GM12878 (cell line): ENCODE data around the gene CS. TPM values are rescaled to one million over a fixed set of nuclear protein-coding genes. Genes with fewer than 3 reads are reported as not detected.

Experiments
- ASH2L ChIP-seq: fragments of 300-600, 200-600 bp; sonication (generic); IDR thresholded peaks from 2 replicates; pipeline ENCODE4 v1.6.1; 2017; ENCODE audit warnings: low read depth, mild to moderate bottlenecking, borderline replicate concordance
- BHLHE40 ChIP-seq, 2 experiments: fragments of 450-650 bp in 1 of 2; IDR thresholded peaks; 2 replicates each; pipeline ENCODE4 v1.6.1; 2011 to 2017; ENCODE audit warnings: low read depth in 2 of 2, borderline replicate concordance in 1 of 2, improper control_type of control experiment in 1 of 2, low read length in 1 of 2, mild to moderate bottlenecking in 1 of 2
- DPF2 ChIP-seq: fragments of 450-650 bp; IDR thresholded peaks from 2 replicates; pipeline ENCODE4 v1.6.1; 2017; ENCODE audit warnings: mild to moderate bottlenecking
- GABPA ChIP-seq: IDR thresholded peaks from 2 replicates; pipeline ENCODE4 v1.6.1; 2014; ENCODE audit warnings: antibody characterized with exemption, low read depth, mild to moderate bottlenecking, inconsistent platforms
- GATAD2B ChIP-seq: fragments of 450-650 bp; conservative IDR thresholded peaks from 2 replicates; pipeline ENCODE4 v1.6.1; 2017; ENCODE audit warnings: low read depth, mild to moderate bottlenecking, moderate library complexity
- POLR2A ChIP-seq: IDR thresholded peaks from 2 replicates; pipeline ENCODE4 v1.6.1; 2011; ENCODE audit warnings: low read depth, mild to moderate bottlenecking, low read length
- POLR2AphosphoS2 ChIP-seq: IDR thresholded peaks from 2 replicates; pipeline ENCODE4 v1.6.1; 2011; ENCODE audit warnings: low read depth, mild to moderate bottlenecking, low read length, improper control_type of control experiment, moderate library complexity
- RELA ChIP-seq: fragments of 450-650 bp; IDR thresholded peaks from 2 replicates; pipeline ENCODE4 v1.8.0; 2014; ENCODE audit warnings: borderline replicate concordance; ENCODE audit not compliant: partially characterized antibody
- SIX5 ChIP-seq: IDR thresholded peaks from 2 replicates; pipeline ENCODE4 v1.6.1; 2011; ENCODE audit warnings: mild to moderate bottlenecking, low read depth, low read length, moderate library complexity; ENCODE audit not compliant: severe bottlenecking
- SPI1 ChIP-seq: IDR thresholded peaks from 2 replicates; pipeline ENCODE4 v1.6.1; 2011; ENCODE audit warnings: low read depth, mild to moderate bottlenecking, low read length, moderate library complexity, borderline replicate concordance; ENCODE audit not compliant: insufficient read depth
- SREBF1 ChIP-seq: IDR thresholded peaks from 2 replicates; pipeline ENCODE4 v1.6.1; 2012; ENCODE audit warnings: mild to moderate bottlenecking, low read length
- polyA plus RNA-seq, 11 experiments: library from polyadenylated mRNA; depleted of rRNA in 4 of 11; unstranded in 6 of 11; stranded (reverse) in 5 of 11; fragments of >200 nt; fragmentation: Nextera tagmentation in 4 of 11; fragmentation: Illumina TruSeq in 1 of 11; extraction: Ambion mirVana in 4 of 11; extraction: Trizol in 1 of 11; gene quantifications; 1 replicate in 1 of 11; 2 replicates in 10 of 11; pipeline versions ENCODE4 v1.2.1 to v1.2.3, GENCODE V29; 2011 to 2016; ENCODE audit warnings: inconsistent platforms in 2 of 11, missing spikeins in 2 of 11, low read depth in 1 of 11
- total RNA-seq, 4 experiments: library from RNA; depleted of rRNA in 3 of 4; stranded (reverse); fragments of >200 nt in 3 of 4; fragmentation: Illumina TruSeq in 1 of 4; extraction: Trizol in 1 of 4; gene quantifications; 2 replicates each; pipeline versions ENCODE4 v1.2.1 to v1.2.3, GENCODE V29; 2013 to 2021
- TF ChIP-seq, protein P1 (sequence below): fragments of 450-650 bp; IDR thresholded peaks from 2 replicates; pipeline ENCODE4 v1.6.1; 2017; ENCODE audit warnings: mild to moderate bottlenecking, moderate library complexity
- TF ChIP-seq, protein P2 (sequence below): IDR thresholded peaks from 2 replicates; pipeline ENCODE4 v1.6.1; 2012; ENCODE audit warnings: low read depth, low read length, improper control_type of control experiment

Gene CS
- total and polyA plus RNA-seq, 10 of the 15 experiments (the other 5 are each of a cell fraction or from before 2014, with no cell fraction given), result 64.9 to 276 (median 139) TPM

DNA sequence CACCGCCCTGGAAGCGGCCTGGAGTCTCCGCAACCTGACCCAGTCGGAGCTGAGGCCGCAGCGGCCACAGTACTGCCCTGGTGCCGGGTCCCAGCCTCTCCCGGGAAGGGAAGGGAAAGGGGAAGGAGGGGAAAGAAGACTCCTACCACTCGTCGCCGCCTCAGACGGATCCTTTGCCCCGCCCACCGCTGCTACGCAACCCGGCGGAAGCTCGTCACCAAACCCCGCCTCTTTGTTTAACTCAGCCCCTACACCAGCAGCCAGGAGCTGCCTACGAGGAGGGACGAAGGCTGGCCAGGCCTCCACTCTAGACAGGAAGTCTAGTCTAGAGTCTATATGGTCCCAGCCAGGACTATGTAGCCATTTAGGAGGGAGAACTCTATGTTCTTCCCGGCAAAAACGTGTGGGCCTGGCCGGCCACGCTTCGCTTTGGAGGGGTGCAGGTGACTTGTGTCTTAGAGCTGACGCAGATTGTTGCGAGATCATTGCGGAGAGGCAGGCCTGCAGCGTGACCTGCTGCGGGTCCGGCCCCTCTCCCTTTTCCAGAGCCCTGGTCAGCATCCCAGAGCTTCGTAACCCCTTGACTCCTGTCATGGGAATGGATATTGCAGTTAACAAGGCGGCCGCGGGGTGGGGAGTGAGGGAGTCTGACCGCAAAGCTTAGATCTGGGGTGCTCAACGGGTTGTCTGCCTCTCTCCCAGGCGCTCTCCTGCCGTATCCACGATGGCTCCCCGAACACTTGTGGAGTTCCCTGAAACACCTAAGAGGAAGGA, 78.2 kb downstream of the CS start, which contains the start of gene RNF41 (continued):
- TF ChIP-seq, protein P1, sequence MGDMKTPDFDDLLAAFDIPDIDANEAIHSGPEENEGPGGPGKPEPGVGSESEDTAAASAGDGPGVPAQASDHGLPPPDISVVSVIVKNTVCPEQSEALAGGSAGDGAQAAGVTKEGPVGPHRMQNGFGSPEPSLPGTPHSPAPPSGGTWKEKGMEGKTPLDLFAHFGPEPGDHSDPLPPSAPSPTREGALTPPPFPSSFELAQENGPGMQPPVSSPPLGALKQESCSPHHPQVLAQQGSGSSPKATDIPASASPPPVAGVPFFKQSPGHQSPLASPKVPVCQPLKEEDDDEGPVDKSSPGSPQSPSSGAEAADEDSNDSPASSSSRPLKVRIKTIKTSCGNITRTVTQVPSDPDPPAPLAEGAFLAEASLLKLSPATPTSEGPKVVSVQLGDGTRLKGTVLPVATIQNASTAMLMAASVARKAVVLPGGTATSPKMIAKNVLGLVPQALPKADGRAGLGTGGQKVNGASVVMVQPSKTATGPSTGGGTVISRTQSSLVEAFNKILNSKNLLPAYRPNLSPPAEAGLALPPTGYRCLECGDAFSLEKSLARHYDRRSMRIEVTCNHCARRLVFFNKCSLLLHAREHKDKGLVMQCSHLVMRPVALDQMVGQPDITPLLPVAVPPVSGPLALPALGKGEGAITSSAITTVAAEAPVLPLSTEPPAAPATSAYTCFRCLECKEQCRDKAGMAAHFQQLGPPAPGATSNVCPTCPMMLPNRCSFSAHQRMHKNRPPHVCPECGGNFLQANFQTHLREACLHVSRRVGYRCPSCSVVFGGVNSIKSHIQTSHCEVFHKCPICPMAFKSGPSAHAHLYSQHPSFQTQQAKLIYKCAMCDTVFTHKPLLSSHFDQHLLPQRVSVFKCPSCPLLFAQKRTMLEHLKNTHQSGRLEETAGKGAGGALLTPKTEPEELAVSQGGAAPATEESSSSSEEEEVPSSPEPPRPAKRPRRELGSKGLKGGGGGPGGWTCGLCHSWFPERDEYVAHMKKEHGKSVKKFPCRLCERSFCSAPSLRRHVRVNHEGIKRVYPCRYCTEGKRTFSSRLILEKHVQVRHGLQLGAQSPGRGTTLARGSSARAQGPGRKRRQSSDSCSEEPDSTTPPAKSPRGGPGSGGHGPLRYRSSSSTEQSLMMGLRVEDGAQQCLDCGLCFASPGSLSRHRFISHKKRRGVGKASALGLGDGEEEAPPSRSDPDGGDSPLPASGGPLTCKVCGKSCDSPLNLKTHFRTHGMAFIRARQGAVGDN, result peak; percentile 49; the same call in 1 of the 2 replicates
- TF ChIP-seq SPI1 (0 out of 2 replicates have a peak, but pooled peaks have one; percentile 16), POLR2AphosphoS2 (0 out of 2 replicates have a peak, but pooled peaks have one; percentile 48), BHLHE40 (IDR thresholded peaks at IDR 0.05; ENCODE audit: borderline replicate concordance in 1 of 2, low read depth in 2 of 2, low read length in 1 of 2) (peak; percentile 22 to 48; a peak in 2 of 4 replicates), GATAD2B (0 out of 2 replicates have a peak, but pooled peaks have one; percentile 49), POLR2A (peak; percentile 91), ASH2L (no peak), SIX5 (peak; percentile 6), DPF2 (0 out of 2 replicates have a peak, but pooled peaks have one; percentile 7), SREBF1 (no peak), GABPA (peak; percentile 80), RELA (no peak)
- TF ChIP-seq, protein P2, sequence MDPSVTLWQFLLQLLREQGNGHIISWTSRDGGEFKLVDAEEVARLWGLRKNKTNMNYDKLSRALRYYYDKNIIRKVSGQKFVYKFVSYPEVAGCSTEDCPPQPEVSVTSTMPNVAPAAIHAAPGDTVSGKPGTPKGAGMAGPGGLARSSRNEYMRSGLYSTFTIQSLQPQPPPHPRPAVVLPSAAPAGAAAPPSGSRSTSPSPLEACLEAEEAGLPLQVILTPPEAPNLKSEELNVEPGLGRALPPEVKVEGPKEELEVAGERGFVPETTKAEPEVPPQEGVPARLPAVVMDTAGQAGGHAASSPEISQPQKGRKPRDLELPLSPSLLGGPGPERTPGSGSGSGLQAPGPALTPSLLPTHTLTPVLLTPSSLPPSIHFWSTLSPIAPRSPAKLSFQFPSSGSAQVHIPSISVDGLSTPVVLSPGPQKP, result no peak

Other genes starting within 250 kb of the CS start
Only the 7 nearest of the 23 such genes appear.
- gene ANKRD52, start 41.9 kb downstream of the CS start, total RNA-seq (2014; rRNA removed), result 7.9 and 8.1 TPM in 2 replicates
- gene ANKRD52, start 41.9 kb downstream of the CS start, total RNA-seq (2014; rRNA removed; fragmentation: Illumina TruSeq; extraction: Trizol), result 6.3 and 7.5 TPM in 2 replicates
- 49.7 and 52.3 TPM in 2 replicates for gene ANKRD52, start 41.9 kb downstream of the CS start, total RNA-seq (2021)
- gene ANKRD52, start 41.9 kb downstream of the CS start, polyA plus RNA-seq (2011; rRNA removed), result 4.7 and 11.7 TPM in 2 replicates
- gene ANKRD52, start 41.9 kb downstream of the CS start, polyA plus RNA-seq (2014; fragmentation: Illumina TruSeq; extraction: Trizol), result 17.7 and 24.0 TPM in 2 replicates
- gene ANKRD52, start 41.9 kb downstream of the CS start, polyA plus RNA-seq (2014; fragmentation: Nextera tagmentation; extraction: Ambion mirVana), result 1 to 10 TPM in 1 of 2 experiments, under 1 TPM in 1; 0.90 to 1.2 TPM
- gene ANKRD52, start 41.9 kb downstream of the CS start, polyA plus RNA-seq (2014; rRNA removed), result 20.6 and 23.9 TPM in 2 replicates
- 10 to 100 TPM; 50.6 to 55.3 TPM for gene ANKRD52, start 41.9 kb downstream of the CS start, polyA plus RNA-seq (2016; fragmentation: Nextera tagmentation; extraction: Ambion mirVana)
- 7.6 and 7.9 TPM in 2 replicates for gene COQ10A, start 33.4 kb downstream of the CS start, total RNA-seq (2014; rRNA removed)
- gene COQ10A, start 33.4 kb downstream of the CS start, total RNA-seq (2014; rRNA removed; fragmentation: Illumina TruSeq; extraction: Trizol), result 4.4 and 5.7 TPM in 2 replicates
- 6.1 and 7.8 TPM in 2 replicates for gene COQ10A, start 33.4 kb downstream of the CS start, total RNA-seq (2021)
- gene COQ10A, start 33.4 kb downstream of the CS start, polyA plus RNA-seq (2011; rRNA removed), result 19.5 and 20.9 TPM in 2 replicates
- 8.8 and 9.5 TPM in 2 replicates for gene COQ10A, start 33.4 kb downstream of the CS start, polyA plus RNA-seq (2014; fragmentation: Illumina TruSeq; extraction: Trizol)
- 1 to 10 TPM; 3.3 to 4.5 TPM for gene COQ10A, start 33.4 kb downstream of the CS start, polyA plus RNA-seq (2014; fragmentation: Nextera tagmentation; extraction: Ambion mirVana)
- 10.2 and 11.7 TPM in 2 replicates for gene COQ10A, start 33.4 kb downstream of the CS start, polyA plus RNA-seq (2014; rRNA removed)
- 1 to 10 TPM; 4.4 to 6.0 TPM for gene COQ10A, start 33.4 kb downstream of the CS start, polyA plus RNA-seq (2016; fragmentation: Nextera tagmentation; extraction: Ambion mirVana)
- 68.2 and 70.2 TPM in 2 replicates for gene CNPY2, start 15.7 kb upstream of the CS start, total RNA-seq (2014; rRNA removed)
- gene CNPY2, start 15.7 kb upstream of the CS start, total RNA-seq (2014; rRNA removed; fragmentation: Illumina TruSeq; extraction: Trizol), result 63.9 and 73.6 TPM in 2 replicates
- 75.0 and 93.7 TPM in 2 replicates for gene CNPY2, start 15.7 kb upstream of the CS start, total RNA-seq (2021)
- gene CNPY2, start 15.7 kb upstream of the CS start, polyA plus RNA-seq (2011; rRNA removed), result 125 and 131 TPM in 2 replicates
- 77.7 and 81.8 TPM in 2 replicates for gene CNPY2, start 15.7 kb upstream of the CS start, polyA plus RNA-seq (2014; fragmentation: Illumina TruSeq; extraction: Trizol)
- gene CNPY2, start 15.7 kb upstream of the CS start, polyA plus RNA-seq (2014; fragmentation: Nextera tagmentation; extraction: Ambion mirVana), result 10 to 100 TPM; 25.0 to 50.3 TPM
- 91.8 and 101 TPM in 2 replicates for gene CNPY2, start 15.7 kb upstream of the CS start, polyA plus RNA-seq (2014; rRNA removed)
- 100 to 1,000 TPM; 264 to 276 TPM for gene CNPY2, start 15.7 kb upstream of the CS start, polyA plus RNA-seq (2016; fragmentation: Nextera tagmentation; extraction: Ambion mirVana)
- gene PAN2, start 33.7 kb upstream of the CS start, total RNA-seq (2014; rRNA removed), result 33.7 and 36.4 TPM in 2 replicates
- gene PAN2, start 33.7 kb upstream of the CS start, total RNA-seq (2014; rRNA removed; fragmentation: Illumina TruSeq; extraction: Trizol), result 20.2 and 22.3 TPM in 2 replicates
- 41.2 and 41.7 TPM in 2 replicates for gene PAN2, start 33.7 kb upstream of the CS start, total RNA-seq (2021)
- 61.8 and 64.5 TPM in 2 replicates for gene PAN2, start 33.7 kb upstream of the CS start, polyA plus RNA-seq (2011; rRNA removed)
- gene PAN2, start 33.7 kb upstream of the CS start, polyA plus RNA-seq (2014; fragmentation: Illumina TruSeq; extraction: Trizol), result 37.0 and 46.7 TPM in 2 replicates
- gene PAN2, start 33.7 kb upstream of the CS start, polyA plus RNA-seq (2014; fragmentation: Nextera tagmentation; extraction: Ambion mirVana), result 10 to 100 TPM; 14.4 to 14.5 TPM
- 41.5 and 42.4 TPM in 2 replicates for gene PAN2, start 33.7 kb upstream of the CS start, polyA plus RNA-seq (2014; rRNA removed)
- gene PAN2, start 33.7 kb upstream of the CS start, polyA plus RNA-seq (2016; fragmentation: Nextera tagmentation; extraction: Ambion mirVana), result 10 to 100 TPM; 25.9 to 33.4 TPM
- gene IL23A, start 38.6 kb upstream of the CS start, total RNA-seq (2014; rRNA removed), result 4.2 and 5.7 TPM in 2 replicates
- gene IL23A, start 38.6 kb upstream of the CS start, total RNA-seq (2014; rRNA removed; fragmentation: Illumina TruSeq; extraction: Trizol), result 4.7 and 5.6 TPM in 2 replicates
- 4.3 and 4.7 TPM in 2 replicates for gene IL23A, start 38.6 kb upstream of the CS start, total RNA-seq (2021)
- 3.3 and 4.0 TPM in 2 replicates for gene IL23A, start 38.6 kb upstream of the CS start, polyA plus RNA-seq (2011; rRNA removed)
- 1.6 and 5.7 TPM in 2 replicates for gene IL23A, start 38.6 kb upstream of the CS start, polyA plus RNA-seq (2014; fragmentation: Illumina TruSeq; extraction: Trizol)
- 10 to 100 TPM in 1 of 2 experiments, 1 to 10 TPM in 1; 7.7 to 11.1 TPM for gene IL23A, start 38.6 kb upstream of the CS start, polyA plus RNA-seq (2014; fragmentation: Nextera tagmentation; extraction: Ambion mirVana)
- 9.9 and 10.8 TPM in 2 replicates for gene IL23A, start 38.6 kb upstream of the CS start, polyA plus RNA-seq (2014; rRNA removed)
- gene IL23A, start 38.6 kb upstream of the CS start, polyA plus RNA-seq (2016; fragmentation: Nextera tagmentation; extraction: Ambion mirVana), result 1 to 10 TPM; 4.4 to 5.6 TPM
- gene STAT2, start 59.8 kb upstream of the CS start, total RNA-seq (2014; rRNA removed), result 101 and 114 TPM in 2 replicates
- 66.4 and 69.3 TPM in 2 replicates for gene STAT2, start 59.8 kb upstream of the CS start, total RNA-seq (2014; rRNA removed; fragmentation: Illumina TruSeq; extraction: Trizol)
- 93.7 and 97.9 TPM in 2 replicates for gene STAT2, start 59.8 kb upstream of the CS start, total RNA-seq (2021)
- 91.5 and 106 TPM in 2 replicates for gene STAT2, start 59.8 kb upstream of the CS start, polyA plus RNA-seq (2011; rRNA removed)
- 74.9 and 91.9 TPM in 2 replicates for gene STAT2, start 59.8 kb upstream of the CS start, polyA plus RNA-seq (2014; fragmentation: Illumina TruSeq; extraction: Trizol)
- 10 to 100 TPM; 16.9 to 23.5 TPM for gene STAT2, start 59.8 kb upstream of the CS start, polyA plus RNA-seq (2014; fragmentation: Nextera tagmentation; extraction: Ambion mirVana)
- 90.4 and 94.4 TPM in 2 replicates for gene STAT2, start 59.8 kb upstream of the CS start, polyA plus RNA-seq (2014; rRNA removed)
- 10 to 100 TPM; 76.5 to 79.2 TPM for gene STAT2, start 59.8 kb upstream of the CS start, polyA plus RNA-seq (2016; fragmentation: Nextera tagmentation; extraction: Ambion mirVana)
- 0.11 TPM in 1 of 2 replicates, not detected in the other for gene APOF, start 62.5 kb upstream of the CS start, total RNA-seq (2014; rRNA removed)
- not detected in 2 replicates for gene APOF, start 62.5 kb upstream of the CS start, total RNA-seq (2014; rRNA removed; fragmentation: Illumina TruSeq; extraction: Trizol)
- not detected in 2 replicates for gene APOF, start 62.5 kb upstream of the CS start, total RNA-seq (2021)
- not detected in 2 replicates for gene APOF, start 62.5 kb upstream of the CS start, polyA plus RNA-seq (2011; rRNA removed)
- gene APOF, start 62.5 kb upstream of the CS start, polyA plus RNA-seq (2014; fragmentation: Illumina TruSeq; extraction: Trizol), result 0.04 TPM in 1 of 2 replicates, not detected in the other
- gene APOF, start 62.5 kb upstream of the CS start, polyA plus RNA-seq (2014; fragmentation: Nextera tagmentation; extraction: Ambion mirVana), result under 1 TPM; 0.13 to 0.19 TPM
- gene APOF, start 62.5 kb upstream of the CS start, polyA plus RNA-seq (2014; rRNA removed), result 0.05 TPM in 1 of 2 replicates, not detected in the other
- not detected for gene APOF, start 62.5 kb upstream of the CS start, polyA plus RNA-seq (2016; fragmentation: Nextera tagmentation; extraction: Ambion mirVana)